Stimulated activated CD4-positive, alpha-beta T cell treated with anti-CD3 and anti-CD28 coated beads, Interleukin-4, amount 100 ng/mL, for 24 hours (primary cell): ENCODE data around the gene GLRX2.
A peak's percentile ranks its signal among the peaks of the same experiment; 100 is the strongest.
"Not testable (repeated sequence)": the region's sequence is repeated elsewhere in the genome, so short reads cannot be mapped to it uniquely, and the experiment has no call there.

ENCODE experiments used
- DNase-seq: peaks from one replicate; pipeline ENCODE4 v3.0.0-alpha.2; 2020

The GLRX2 gene

GRCh38 chr1:193062698-193063463 is 42.3 kb downstream of the GLRX2 start:
- DNase-seq = no peak

GRCh38 chr1:193060938-193061337 is 44.3 kb downstream of the GLRX2 start:
- DNase-seq = no peak

- no peak for DNase-seq
Measured at GRCh38 chr1:193060406-193060805, 44.8 kb downstream of the GLRX2 start.

- no peak for DNase-seq
Measured at GRCh38 chr1:193060115-193060403, 45.2 kb downstream of the GLRX2 start.

DNA sequence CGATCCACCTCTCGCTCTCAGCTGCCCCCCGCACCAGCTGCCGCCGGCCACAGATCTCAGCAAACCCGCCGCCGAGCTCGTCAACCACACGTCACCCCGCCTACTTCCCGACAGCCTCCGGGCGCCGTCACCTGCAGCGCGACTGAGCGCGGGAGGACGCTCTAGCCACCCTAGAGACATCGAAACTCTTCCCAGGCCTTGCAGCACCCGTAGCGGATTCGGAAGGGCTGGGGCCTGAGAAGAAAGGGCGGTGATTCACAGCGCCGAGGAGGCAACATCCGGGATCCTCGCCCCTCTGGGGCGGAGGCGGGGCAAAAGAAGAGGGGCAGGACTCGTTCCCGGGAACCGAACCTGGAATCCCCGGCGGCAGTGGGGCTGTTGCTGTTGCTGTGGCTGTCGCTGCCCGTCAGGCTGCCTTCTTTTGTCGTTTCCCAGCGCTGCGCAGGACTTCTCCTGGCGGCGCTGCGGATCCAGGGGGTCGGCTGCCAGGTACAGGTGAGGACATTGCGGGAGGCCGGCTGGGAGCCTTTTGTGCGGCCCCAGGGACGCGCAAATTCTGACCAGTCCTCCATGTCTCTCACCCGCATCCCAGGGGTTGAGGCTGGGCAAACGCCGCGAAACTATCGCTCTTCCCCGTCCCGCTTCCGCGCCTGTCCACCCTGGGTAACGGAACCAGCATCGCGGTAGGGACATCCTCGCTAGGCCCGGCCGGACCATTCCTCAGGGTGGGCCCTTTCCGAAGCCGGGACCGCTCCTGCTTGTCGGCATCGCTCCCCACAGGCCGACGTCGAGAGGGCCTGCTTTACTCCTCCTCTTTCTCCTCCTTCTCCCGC is 45.7 kb downstream of the GLRX2 start, which contains the start of the genes RO60 and UCHL5:
RO60 (plus strand) TSS at position 331 of the 833 bp plus-strand sequence. CDS start 9,443 bp downstream, outside the sequence.
UCHL5 (minus strand) TSS at position 79 of the 833 bp plus-strand sequence. CDS start 100 bp downstream, outside the sequence.
- DNase-seq = peak; percentile 96

DNA sequence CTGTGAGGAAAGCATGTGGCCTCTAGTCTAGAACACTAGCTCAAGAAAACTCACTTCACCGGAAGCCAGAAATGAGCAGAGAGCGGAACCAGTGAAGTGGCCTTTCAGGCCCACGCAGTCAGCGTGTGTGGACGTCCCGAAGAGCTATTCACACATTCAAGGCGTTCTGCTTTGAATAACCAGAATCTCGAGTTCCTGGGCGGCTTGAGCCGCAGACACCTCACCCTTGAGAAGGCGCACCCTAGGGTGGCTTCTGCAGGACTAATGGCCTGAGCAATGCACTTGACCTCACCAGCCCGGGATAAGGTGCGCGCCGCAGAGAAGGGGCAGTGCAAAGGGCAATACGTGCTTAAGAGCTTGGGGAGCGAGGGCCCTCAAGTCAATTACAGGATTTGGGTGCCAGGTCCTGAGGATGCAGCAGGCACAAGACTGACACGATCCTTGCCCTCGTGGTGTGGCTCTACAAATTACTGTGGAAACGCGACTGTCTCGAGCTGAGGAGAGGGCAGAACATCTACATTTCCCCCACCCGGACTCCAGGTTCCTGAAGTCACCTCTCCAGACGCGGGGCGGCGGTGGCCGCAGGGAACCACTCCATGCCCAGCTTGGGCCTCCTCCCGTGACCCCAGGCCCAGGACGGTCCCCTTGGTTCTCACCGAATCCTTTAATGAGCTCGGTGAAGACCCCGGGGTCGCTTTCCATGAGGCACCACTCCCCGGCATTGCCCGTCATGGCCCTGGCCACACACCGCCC is 46.5 kb downstream of the GLRX2 start:
- peak; percentile 75 for DNase-seq

DNA sequence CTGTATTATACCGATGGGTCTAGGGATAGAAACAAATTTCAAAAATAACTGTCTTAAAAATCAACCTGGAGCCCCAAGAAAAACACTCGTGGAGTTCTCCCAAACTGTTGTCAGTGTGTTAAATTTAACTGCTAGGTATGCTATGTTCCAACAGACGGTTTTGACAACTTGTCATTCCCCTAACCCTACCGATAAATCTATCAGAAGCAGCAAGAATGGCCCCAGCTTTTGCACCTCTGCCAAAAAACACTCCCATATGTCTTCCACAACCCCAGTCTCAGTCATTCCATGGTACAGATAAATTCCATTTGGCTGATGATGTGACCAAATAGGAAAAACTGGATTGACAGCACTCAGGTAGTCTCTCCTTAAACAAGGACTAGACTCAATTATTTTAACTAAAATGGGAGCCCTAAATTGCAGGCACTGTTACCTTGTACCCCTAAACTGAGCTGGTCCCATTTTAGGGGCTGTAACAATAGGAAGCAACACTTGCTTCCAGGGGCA is 51.0 kb downstream of the GLRX2 start:
- DNase-seq = no peak

GRCh38 chr1:193048913-193049312 is 56.3 kb downstream of the GLRX2 start:
- DNase-seq = not testable (repeated sequence)
